ENCODE results near the gene PDZD4.

PDZD4 gene

GRCh38 chrX:153806999-153807575, 23.3 kb downstream of the PDZD4 start:
- DNase-seq, result no peak

GRCh38 chrX:153805436-153805835, 24.9 kb downstream of the PDZD4 start:
- no peak for DNase-seq

- DNase-seq, result no peak
Observed at GRCh38 chrX:153804621-153805020, 25.7 kb downstream of the PDZD4 start.

- DNase-seq, result no peak
Observed at GRCh38 chrX:153804100-153804595, 26.2 kb downstream of the PDZD4 start.

- DNase-seq, result no peak
Observed at GRCh38 chrX:153803211-153804099, 26.9 kb downstream of the PDZD4 start.

- no peak for DNase-seq
Observed at GRCh38 chrX:153802513-153803045, 27.8 kb downstream of the PDZD4 start.

GRCh38 chrX:153801669-153802068, 28.7 kb downstream of the PDZD4 start:
- no peak for DNase-seq

- no peak for DNase-seq
Observed at GRCh38 chrX:153800746-153801145, 29.6 kb downstream of the PDZD4 start.

- no peak for DNase-seq
Observed at GRCh38 chrX:153800177-153800722, 30.1 kb downstream of the PDZD4 start.

GRCh38 chrX:153799326-153799725, 31.0 kb downstream of the PDZD4 start:
- no peak for DNase-seq

- DNase-seq, result no peak
Observed at GRCh38 chrX:153797415-153798015, 32.8 kb downstream of the PDZD4 start.

GRCh38 chrX:153794897-153795816, 35.2 kb downstream of the PDZD4 start:
- DNase-seq, result no peak

- DNase-seq, result peak; percentile 91 to 96
Observed at GRCh38 chrX:153794018-153794896, 36.1 kb downstream of the PDZD4 start, which contains the start of the genes IDH3G and SSR4. TSS of gene IDH3G (minus strand) at chrX:153794375. CDS start at chrX:153794326, 49 bp downstream. TSS of gene SSR4 (plus strand) at chrX:153794668. CDS start at chrX:153794688, 20 bp downstream.

GRCh38 chrX:153793291-153793690, 37.1 kb downstream of the PDZD4 start:
- DNase-seq, result no peak

GRCh38 chrX:153792368-153792767, 38.0 kb downstream of the PDZD4 start:
- no peak for DNase-seq

GRCh38 chrX:153791104-153791852, 39.1 kb downstream of the PDZD4 start:
- no peak for DNase-seq

GRCh38 chrX:153789654-153790053, 40.7 kb downstream of the PDZD4 start:
- DNase-seq, result no peak

- no peak for DNase-seq
Observed at GRCh38 chrX:153786669-153787068, 43.7 kb downstream of the PDZD4 start.

GRCh38 chrX:153784325-153784967, 45.9 kb downstream of the PDZD4 start:
- no peak for DNase-seq

Measured in NCI-H1930 (cell line).